MM.1S (cell line): Measurements from ENCODE around the gene FBLIM1.

ENCODE experiments used
- DNase-seq: peaks from one replicate; pipeline ENCODE4 v3.0.0-alpha.2; 2015
- H2AFZ ChIP-seq: fragments of 300-600 bp; sonication (generic); 2 replicates; pipeline ENCODE4 v1.6.0; 2016; ENCODE audit warnings: antibody characterized with exemption, low read length
- H3F3A ChIP-seq: fragments of 300-600 bp; sonication (generic); 2 replicates; pipeline ENCODE4 v1.6.1; 2016; ENCODE audit warnings: mild to moderate bottlenecking, antibody characterized with exemption, low read length, moderate library complexity, mixed read lengths; ENCODE audit not compliant: insufficient read depth
- H3K27ac ChIP-seq: fragments of 300-600 bp; sonication (generic); 2 replicates; pipeline ENCODE4 v1.5.1; 2016; ENCODE audit warnings: mild to moderate bottlenecking, low read length
- H3K27me3 ChIP-seq: fragments of 300-600 bp; sonication (generic); replicated peaks from 2 replicates; pipeline ENCODE4 v1.6.0; 2016; ENCODE audit warnings: low read length; ENCODE audit not compliant: insufficient read depth
- H3K36me3 ChIP-seq: fragments of 300-600 bp; sonication (generic); replicated peaks from 2 replicates; pipeline ENCODE4 v1.6.1; 2016; ENCODE audit warnings: mild to moderate bottlenecking, low read length, mixed read lengths; ENCODE audit not compliant: insufficient read depth
- H3K4me1 ChIP-seq: fragments of 300-600 bp; sonication (generic); 2 replicates; pipeline ENCODE4 v1.6.1; 2016; ENCODE audit warnings: low read length, mixed read lengths
- H3K4me2 ChIP-seq: fragments of 300-600 bp; sonication (generic); 2 replicates; pipeline ENCODE4 v1.6.0; 2016; ENCODE audit warnings: low read depth, low read length
- H3K4me3 ChIP-seq: fragments of 300-600 bp; sonication (generic); 2 replicates; pipeline ENCODE4 v1.5.1; 2016; ENCODE audit warnings: low read length, mixed read lengths
- H3K79me2 ChIP-seq: fragments of 300-600 bp; sonication (generic); 2 replicates; pipeline ENCODE4 v1.6.1; 2016; ENCODE audit warnings: mixed run types, low read length, mixed read lengths
- H3K9ac ChIP-seq: fragments of 300-600 bp; sonication (generic); 2 replicates; pipeline ENCODE4 v1.6.1; 2016; ENCODE audit warnings: low read length, mixed read lengths
- H3K9me2 ChIP-seq: fragments of 300-600 bp; sonication (generic); replicated peaks from 2 replicates; pipeline ENCODE4 v1.6.1; 2016; ENCODE audit warnings: mild to moderate bottlenecking, low read length, mixed read lengths; ENCODE audit not compliant: insufficient read depth
- H3K9me3 ChIP-seq: fragments of 300-600 bp; sonication (generic); replicated peaks from 2 replicates; pipeline ENCODE4 v1.6.1; 2016; ENCODE audit warnings: mild to moderate bottlenecking, low read length, mixed read lengths; ENCODE audit not compliant: insufficient read depth
- H4K20me1 ChIP-seq: fragments of 300-600 bp; sonication (generic); 2 replicates; pipeline ENCODE4 v1.6.1; 2016; ENCODE audit warnings: mild to moderate bottlenecking, low read length, moderate library complexity, mixed read lengths; ENCODE audit not compliant: insufficient read depth
- CTCF ChIP-seq: fragments of 300-600 bp; sonication (generic); IDR thresholded peaks from 2 replicates; pipeline ENCODE4 v1.5.1; 2016; ENCODE audit warnings: antibody characterized with exemption, low read length, mixed read lengths
- EZH2 ChIP-seq: fragments of 300-600 bp; sonication (generic); optimal IDR thresholded peaks from 2 replicates; pipeline ENCODE3; 2017; ENCODE audit warnings: low read depth, mild to moderate bottlenecking, antibody characterized with exemption, low read length, mixed read lengths
- EZH2phosphoT487 ChIP-seq: fragments of 300-600 bp; sonication (generic); IDR thresholded peaks from 2 replicates; pipeline ENCODE4 v1.6.1; 2018; ENCODE audit warnings: antibody characterized with exemption, low read length

The FBLIM1 gene

GRCh38 chr1:15733218-15733725, 25.3 kb upstream of the FBLIM1 start:
- Histone ChIP-seq H3K9ac (no peak overlapping the region), H3K36me3 (no peaks in the 10 kb centered on the region)

DNA sequence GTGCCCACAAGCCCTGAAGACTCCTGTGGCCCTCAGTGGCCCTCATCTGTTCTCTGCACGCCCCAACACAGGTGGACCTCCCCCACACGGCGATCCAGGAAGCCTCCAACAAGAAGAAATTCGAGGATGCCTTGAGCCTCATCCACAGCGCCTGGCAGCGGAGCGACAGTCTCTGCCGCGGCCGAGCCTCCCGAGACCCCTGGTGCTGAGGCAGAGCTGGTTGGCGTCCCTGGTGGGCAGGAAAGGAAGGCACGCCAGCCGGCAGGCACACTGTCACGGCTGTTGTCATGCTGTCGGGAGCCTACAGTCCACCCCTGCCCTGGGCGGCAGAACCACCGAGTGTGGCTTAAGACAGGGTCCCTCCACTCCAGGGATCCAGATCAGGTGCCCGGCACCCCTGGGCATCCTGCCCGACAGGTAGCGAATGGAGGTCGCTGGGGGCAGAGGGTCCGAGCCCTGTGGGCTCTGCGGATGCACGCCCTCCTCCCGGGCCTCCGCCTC, 24.8 kb upstream of the FBLIM1 start:
- Histone ChIP-seq H3K9me2 (no peaks in the 10 kb centered on the region), H3K79me2 (no peaks in the 10 kb centered on the region), H3K36me3 (no peaks in the 10 kb centered on the region), H3F3A (no peaks in the 10 kb centered on the region), H3K9me3 (no peaks in the 10 kb centered on the region), H2AFZ (no peak overlapping the region), H3K4me1 (no peaks in the 10 kb centered on the region), H3K4me3 (no peak overlapping the region), H3K4me2 (no peak overlapping the region), H3K9ac (no peak overlapping the region), H3K27me3 (no peaks in the 10 kb centered on the region), H3K27ac (no peak overlapping the region), H4K20me1 (no peaks in the 10 kb centered on the region)
- no peak for DNase-seq
- TF ChIP-seq EZH2phosphoT487 (no peak), EZH2 (no peak), CTCF (no peak)

More at GRCh38 chr1:15733218-15733725, 25.3 kb upstream of the FBLIM1 start:
- TF ChIP-seq EZH2phosphoT487: no peak
- TF ChIP-seq EZH2: no peak
- TF ChIP-seq CTCF: no peak
- Histone ChIP-seq H3K27ac (no peak overlapping the region), H3K27me3 (no peaks in the 10 kb centered on the region), H3K79me2 (no peaks in the 10 kb centered on the region), H3K4me3 (no peak overlapping the region), H4K20me1 (no peaks in the 10 kb centered on the region), H3K4me1 (no peaks in the 10 kb centered on the region), H2AFZ (no peak overlapping the region), H3K9me2 (no peaks in the 10 kb centered on the region), H3K9me3 (no peaks in the 10 kb centered on the region), H3F3A (no peaks in the 10 kb centered on the region), H3K4me2 (no peak overlapping the region)
- DNase-seq: no peak

- H3K27me3 ChIP-seq: no peaks in the 10 kb centered on the region
- no peak for DNase-seq
- H3K9ac ChIP-seq: no peak overlapping the region
- H3K27ac ChIP-seq: no peak overlapping the region
- H3K9me3 ChIP-seq: no peaks in the 10 kb centered on the region
- no peaks in the 10 kb centered on the region for H3F3A ChIP-seq
- H3K4me1 ChIP-seq: no peaks in the 10 kb centered on the region
- TF ChIP-seq EZH2phosphoT487: no peak
- no peak overlapping the region for H3K4me2 ChIP-seq
- H4K20me1 ChIP-seq: no peaks in the 10 kb centered on the region
- no peaks in the 10 kb centered on the region for H3K79me2 ChIP-seq
- H2AFZ ChIP-seq: no peak overlapping the region
- no peaks in the 10 kb centered on the region for H3K36me3 ChIP-seq
- no peaks in the 10 kb centered on the region for H3K9me2 ChIP-seq
- H3K4me3 ChIP-seq: no peak overlapping the region
Measured at GRCh38 chr1:15734296-15734695, 24.3 kb upstream of the FBLIM1 start.

GRCh38 chr1:15734901-15735300, 23.7 kb upstream of the FBLIM1 start:
- Histone ChIP-seq H3K4me1 (no peaks in the 10 kb centered on the region), H3K79me2 (no peaks in the 10 kb centered on the region), H2AFZ (no peak overlapping the region), H3K4me3 (no peak overlapping the region), H3K9me3 (no peaks in the 10 kb centered on the region), H3K36me3 (no peaks in the 10 kb centered on the region), H3F3A (no peaks in the 10 kb centered on the region), H3K27ac (no peak overlapping the region), H3K27me3 (no peaks in the 10 kb centered on the region), H3K9ac (no peak overlapping the region), H3K4me2 (no peak overlapping the region), H4K20me1 (no peaks in the 10 kb centered on the region), H3K9me2 (no peaks in the 10 kb centered on the region)
- no peak for TF ChIP-seq EZH2
- no peak for TF ChIP-seq EZH2phosphoT487
- TF ChIP-seq CTCF: no peak
- no peak for DNase-seq
